ENCODE measurements around the gene C16orf89.

DNA sequence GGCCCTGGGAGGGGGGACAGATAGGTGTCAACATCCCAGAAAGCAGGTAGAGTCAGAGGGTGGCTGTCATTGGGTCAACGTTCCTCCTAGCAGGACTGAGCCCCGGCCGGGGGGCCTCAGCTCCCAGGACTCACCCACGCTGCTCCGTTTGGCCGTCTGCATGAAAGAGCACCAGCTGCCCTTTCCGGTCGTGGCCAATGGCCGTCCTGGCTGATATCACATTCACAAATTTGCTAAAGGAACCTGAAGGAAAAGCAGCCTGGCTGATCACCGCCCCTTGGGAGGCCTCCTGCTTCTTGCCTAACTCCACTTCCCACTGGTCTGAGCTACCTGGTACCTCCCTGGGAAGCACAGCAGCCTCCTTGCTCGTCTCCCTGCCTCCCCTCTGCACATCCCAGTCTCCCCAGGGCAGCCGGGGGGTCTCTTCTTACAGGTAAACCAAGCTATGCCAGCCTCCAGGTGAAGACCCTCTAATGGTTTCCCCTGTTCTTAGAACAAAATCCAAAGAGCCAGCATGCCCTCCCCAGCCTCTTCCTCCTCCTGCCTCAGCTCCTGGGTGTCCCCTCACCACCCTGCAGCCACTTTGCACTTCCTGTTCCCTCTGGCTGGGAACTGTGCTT is 35.4 kb downstream of the C16orf89 start:
- TF ChIP-seq, protein P1, sequence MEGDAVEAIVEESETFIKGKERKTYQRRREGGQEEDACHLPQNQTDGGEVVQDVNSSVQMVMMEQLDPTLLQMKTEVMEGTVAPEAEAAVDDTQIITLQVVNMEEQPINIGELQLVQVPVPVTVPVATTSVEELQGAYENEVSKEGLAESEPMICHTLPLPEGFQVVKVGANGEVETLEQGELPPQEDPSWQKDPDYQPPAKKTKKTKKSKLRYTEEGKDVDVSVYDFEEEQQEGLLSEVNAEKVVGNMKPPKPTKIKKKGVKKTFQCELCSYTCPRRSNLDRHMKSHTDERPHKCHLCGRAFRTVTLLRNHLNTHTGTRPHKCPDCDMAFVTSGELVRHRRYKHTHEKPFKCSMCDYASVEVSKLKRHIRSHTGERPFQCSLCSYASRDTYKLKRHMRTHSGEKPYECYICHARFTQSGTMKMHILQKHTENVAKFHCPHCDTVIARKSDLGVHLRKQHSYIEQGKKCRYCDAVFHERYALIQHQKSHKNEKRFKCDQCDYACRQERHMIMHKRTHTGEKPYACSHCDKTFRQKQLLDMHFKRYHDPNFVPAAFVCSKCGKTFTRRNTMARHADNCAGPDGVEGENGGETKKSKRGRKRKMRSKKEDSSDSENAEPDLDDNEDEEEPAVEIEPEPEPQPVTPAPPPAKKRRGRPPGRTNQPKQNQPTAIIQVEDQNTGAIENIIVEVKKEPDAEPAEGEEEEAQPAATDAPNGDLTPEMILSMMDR (conservative IDR thresholded peaks at IDR 0.05): no peak
- TF ChIP-seq ZFX (IDR thresholded peaks at IDR 0.05): no peak
